K562 (cell line): Measurements from ENCODE around the gene FH. TPM values are rescaled to one million over a fixed set of nuclear protein-coding genes. Genes with fewer than 3 reads are reported as not detected.

ENCODE experiments used
- ARID3B ChIP-seq: fragments of 250-450 bp; sonication (Bioruptor Pico); IDR thresholded peaks from 2 replicates; pipeline ENCODE4 v1.4.0; 2020; ENCODE audit warnings: borderline replicate concordance
- ATF1 ChIP-seq, 2 experiments: fragments of 450-650 bp in 1 of 2; IDR thresholded peaks; 2 replicates each; pipeline ENCODE4 v1.6.1; 2016; ENCODE audit warnings: missing compliant biosample characterization in 1 of 2, missing genetic modification characterization in 1 of 2
- CEBPB ChIP-seq: fragments of 450-650 bp; IDR thresholded peaks from 2 replicates; pipeline ENCODE4 v1.6.1; 2016; ENCODE audit warnings: missing genetic modification characterization, missing compliant biosample characterization
- DPF2 ChIP-seq: fragments of 450-650 bp; IDR thresholded peaks from 2 replicates; pipeline ENCODE4 v1.6.1; 2016
- GTF2E2 ChIP-seq: fragments of 200-800 bp; sonication (Bioruptor generic); IDR thresholded peaks from 2 replicates; pipeline ENCODE4 v1.6.1; 2016; ENCODE audit warnings: missing genetic modification characterization, missing compliant biosample characterization
- HSF4 ChIP-seq: fragments of 250-450 bp; sonication (Bioruptor Pico); IDR thresholded peaks from 2 replicates; pipeline ENCODE4 v2.1.2; 2022; ENCODE audit warnings: mild to moderate bottlenecking, moderate library complexity, borderline replicate concordance
- KDM2B ChIP-seq: fragments of 250-450 bp; sonication (Bioruptor Pico); IDR thresholded peaks from 2 replicates; pipeline ENCODE4 v1.8.0; 2021; ENCODE audit warnings: mild to moderate bottlenecking, moderate library complexity
- KLF1 ChIP-seq: fragments of 450-650 bp; IDR thresholded peaks from 2 replicates; pipeline ENCODE4 v1.6.1; 2016; ENCODE audit warnings: missing genetic modification characterization, missing compliant biosample characterization
- MXI1 ChIP-seq: IDR thresholded peaks from 2 replicates; pipeline ENCODE4 v1.6.1; 2011; ENCODE audit warnings: low read depth, mild to moderate bottlenecking, improper control_type of control experiment, low read length
- RBM22 ChIP-seq: fragments of 200-400 bp; formaldehyde crosslinking; IDR thresholded peaks from 2 replicates; pipeline ENCODE4 v1.6.1; 2018; ENCODE audit warnings: low read length, low read depth; ENCODE audit not compliant: poor library complexity, severe bottlenecking
- SREBF1 ChIP-seq: fragments of 150-350 bp; IDR thresholded peaks from 2 replicates; pipeline ENCODE4 v1.6.1; 2014; ENCODE audit warnings: antibody characterized with exemption, low read depth, low read length, borderline replicate concordance
- SRSF7 ChIP-seq: fragments of 200-400 bp; formaldehyde crosslinking; optimal IDR thresholded peaks from 2 replicates; pipeline ENCODE3; 2017; ENCODE audit warnings: mild to moderate bottlenecking, low read depth, low read length
- STAT6 ChIP-seq: sonication (generic); formaldehyde crosslinking; IDR thresholded peaks from 2 replicates; pipeline ENCODE4 v1.8.1; 2023; ENCODE audit warnings: mild to moderate bottlenecking, missing genetic modification reagents
- TARDBP ChIP-seq: fragments of 450-650 bp; IDR thresholded peaks from 2 replicates; pipeline ENCODE4 v1.6.1; 2016
- USF1 ChIP-seq: sonication (generic); formaldehyde crosslinking; IDR thresholded peaks from 2 replicates; pipeline ENCODE4 v1.9.0; 2022; ENCODE audit warnings: mild to moderate bottlenecking, missing genetic modification reagents
- ZNF282 ChIP-seq: sonication (generic); formaldehyde crosslinking; IDR thresholded peaks from 2 replicates; pipeline ENCODE4 v1.8.1; 2023; ENCODE audit warnings: missing genetic modification reagents
- ZNF561 ChIP-seq: fragments of 450-650 bp; formaldehyde crosslinking; conservative IDR thresholded peaks from 2 replicates; pipeline ENCODE4 v1.4.0; 2020; ENCODE audit warnings: mild to moderate bottlenecking, moderate library complexity
- ZNF592 ChIP-seq: fragments of 450-650 bp; IDR thresholded peaks from 2 replicates; pipeline ENCODE4 v1.6.1; 2017; ENCODE audit warnings: antibody characterized with exemption, mild to moderate bottlenecking
- ZNF644 ChIP-seq: fragments of 200-800 bp; sonication (Bioruptor generic); IDR thresholded peaks from 2 replicates; pipeline ENCODE4 v1.6.1; 2016; ENCODE audit warnings: low read depth, missing genetic modification characterization, missing compliant biosample characterization
- polyA plus RNA-seq, 8 experiments: library from polyadenylated mRNA; depleted of rRNA in 4 of 8; stranded (reverse) in 5 of 8; unstranded in 3 of 8; fragments of >200 nt; fragmentation: Nextera tagmentation in 2 of 8; fragmentation: Illumina TruSeq in 1 of 8; extraction: Ambion mirVana in 2 of 8; extraction: Trizol in 1 of 8; gene quantifications; 2 replicates each; pipeline versions ENCODE4 v1.2.1 to v1.2.3, GENCODE V29; 2011 to 2014; ENCODE audit warnings: inconsistent platforms in 1 of 8, missing spikeins in 1 of 8
- total RNA-seq, 7 experiments: library from RNA; depleted of rRNA in 6 of 7; stranded (reverse); fragments of >200 nt in 6 of 7; fragmentation: Illumina TruSeq in 2 of 7; extraction: Trizol in 2 of 7; gene quantifications; 2 replicates each; pipeline versions ENCODE4 v1.2.1 to v1.2.3, GENCODE V29; 2011 to 2021; ENCODE audit warnings: low replicate concordance in 1 of 7

FH gene
- total and polyA plus RNA-seq, 9 of the 15 experiments (the other 6 are each of a cell fraction or from before 2014, with no cell fraction given) = 117 to 240 (median 211) TPM

- TF ChIP-seq SRSF7 = no peak
- TF ChIP-seq ZNF282 (CRISPR knock-in tag) = no peak
- 0 out of 2 replicates have a peak, but pooled peaks have one; percentile 34 for TF ChIP-seq GTF2E2 (tag)
- no peak for TF ChIP-seq HSF4 (CRISPR knock-in tag)
- TF ChIP-seq USF1 (CRISPR knock-in tag) = no peak
- peak; percentile 49 for TF ChIP-seq RBM22
- TF ChIP-seq KLF1 = peak; percentile 51; the same call in 1 of the 2 replicates
- no peak; the same call in 1 of the 2 replicates for TF ChIP-seq STAT6 (CRISPR knock-in tag)
- no peak for TF ChIP-seq CEBPB
- TF ChIP-seq DPF2 = 0 out of 2 replicates have a peak, but pooled peaks have one; percentile 58
- TF ChIP-seq ATF1 (CRISPR knock-in tag; IDR thresholded peaks at IDR 0.05) = no peak
- TF ChIP-seq ATF1 (tag; IDR thresholded peaks at IDR 0.05) = peak; percentile 87
- peak; percentile 50; the same call in 1 of the 2 replicates for TF ChIP-seq ZNF592
- TF ChIP-seq ZNF644 = no peak
- no peak; the same call in 1 of the 2 replicates for TF ChIP-seq ARID3B
- no peak for TF ChIP-seq ZNF561 (CRISPR knock-in tag)
- no peak for TF ChIP-seq SREBF1
- no peak for TF ChIP-seq TARDBP
- no peak for TF ChIP-seq KDM2B (CRISPR knock-in tag)
- TF ChIP-seq MXI1 = no peak
Measured at GRCh38 chr1:241519308-241520079, at the start of gene FH (continued).
